NOMO-1 treated with DMSO at 0.1 percent for 48 hours (cell line): Measurements from ENCODE around the gene NAPEPLD.
"Not testable (repeated sequence)": the region's sequence is repeated elsewhere in the genome, so short reads cannot be mapped to it uniquely, and the experiment has no call there.

Experiments
- DNase-seq: peaks from one replicate; lab custom pipeline; 2025; ENCODE audit not compliant: unreplicated experiment; lab: John Stamatoyannopoulos, UW

Gene NAPEPLD

DNA sequence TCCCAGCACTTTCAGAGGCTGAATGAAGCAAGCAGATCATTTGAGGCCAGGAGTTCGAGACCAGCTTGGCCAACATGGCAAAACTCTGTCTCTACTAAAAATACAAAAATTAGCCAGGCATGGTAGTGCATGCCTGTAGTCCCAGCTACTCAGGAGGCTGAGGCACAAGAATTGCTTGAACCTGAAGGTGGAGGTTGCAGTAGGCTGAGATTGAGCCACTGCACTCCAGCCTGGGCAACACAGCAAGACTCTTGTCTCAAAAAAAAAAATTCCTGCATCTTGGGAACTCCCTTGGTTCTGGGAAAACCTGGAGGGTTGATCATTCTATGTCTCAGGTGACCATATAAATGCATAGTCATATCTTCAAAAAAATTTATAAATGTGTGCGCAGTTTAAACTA lies 4.1 kb downstream of the NAPEPLD start:
- DNase-seq: not testable (repeated sequence)

DNA sequence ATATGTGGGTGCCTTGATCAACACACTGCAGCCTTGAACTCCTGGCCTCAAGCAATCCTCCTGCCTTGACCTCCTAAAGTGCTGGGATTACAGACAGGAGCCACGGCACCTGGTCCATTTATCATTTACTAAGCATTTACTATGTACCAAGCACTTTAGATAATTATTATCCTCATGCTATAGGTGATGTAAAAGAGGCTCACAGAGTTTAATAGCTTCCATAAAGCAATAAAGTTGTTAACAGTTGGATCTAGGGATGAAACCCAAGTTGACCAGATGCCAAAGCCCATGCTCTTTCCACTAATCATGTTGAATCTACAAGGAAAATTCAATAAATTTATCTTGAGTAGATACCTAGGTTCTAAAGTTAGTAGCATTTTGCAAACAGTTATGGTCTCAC lies 5.0 kb downstream of the NAPEPLD start:
- no peak for DNase-seq

DNA sequence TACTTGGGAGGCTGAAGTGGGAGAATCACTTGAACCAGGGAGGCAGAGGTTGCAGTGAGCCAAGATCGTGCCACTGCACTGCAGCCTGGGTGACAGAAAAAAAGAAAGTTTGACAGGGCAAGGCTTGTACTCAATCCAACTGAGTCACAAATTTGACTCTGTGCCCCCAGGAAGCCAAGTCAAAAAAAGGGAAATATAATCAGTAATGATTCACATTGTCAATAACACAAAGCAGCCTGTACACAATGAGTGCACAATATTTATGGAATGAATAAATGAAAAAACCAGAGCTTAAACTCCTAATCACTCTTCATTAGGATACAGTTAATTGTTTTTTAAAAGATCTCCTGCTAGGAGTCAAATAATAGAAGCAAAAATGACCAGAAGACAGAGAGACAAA lies 6.4 kb downstream of the NAPEPLD start:
- no peak for DNase-seq

DNA sequence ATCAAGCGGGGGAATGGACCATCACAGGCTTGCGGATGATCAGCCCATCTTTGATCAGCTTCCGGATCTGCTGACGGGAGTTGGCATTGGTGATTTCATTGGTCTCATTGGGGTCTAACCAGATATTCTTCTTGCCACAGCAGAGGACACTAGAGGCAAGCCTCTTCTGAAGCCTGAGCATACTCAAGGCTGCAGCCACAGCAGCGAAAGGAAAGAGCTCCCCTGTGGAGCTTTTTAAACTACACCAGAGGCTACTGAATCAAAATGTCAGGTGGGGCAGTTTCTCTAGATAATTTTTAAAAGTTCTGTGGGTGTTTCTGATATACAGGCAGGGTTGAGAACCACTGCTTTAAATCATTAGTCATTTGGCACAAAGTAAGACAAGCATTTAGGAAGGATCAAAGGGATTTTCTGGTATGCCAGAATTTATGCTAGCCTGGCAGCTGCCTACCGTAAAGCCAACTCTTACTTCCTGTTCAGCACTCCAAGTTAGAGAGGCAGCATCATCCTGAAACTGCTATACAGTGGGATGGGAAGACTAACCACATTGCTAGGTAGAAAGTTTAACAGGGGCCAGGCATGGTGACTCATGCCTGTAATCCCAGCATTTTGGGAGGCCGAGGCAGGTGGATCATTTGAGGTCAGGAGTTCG lies 7.0 kb downstream of the NAPEPLD start:
- DNase-seq: no peak

DNA sequence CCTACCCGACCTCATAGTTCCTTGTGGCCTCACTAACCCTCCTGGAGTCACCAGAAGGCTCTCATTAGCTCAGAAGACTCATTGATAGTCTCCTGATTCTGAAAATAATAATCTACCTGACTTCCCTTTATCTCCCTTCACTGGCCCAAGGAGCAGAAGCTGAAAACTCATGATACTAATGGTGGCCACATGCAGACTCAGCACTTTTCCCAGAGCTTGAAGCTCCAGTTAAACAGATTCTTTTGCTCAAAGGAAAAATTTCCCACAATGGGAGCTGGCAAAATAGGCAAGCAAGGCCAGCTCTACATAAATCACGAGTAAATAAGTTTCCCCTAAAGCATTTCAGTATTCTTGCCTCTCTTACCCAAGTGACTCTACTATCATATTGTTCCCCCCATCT lies 8.2 kb downstream of the NAPEPLD start:
- DNase-seq: no peak

DNA sequence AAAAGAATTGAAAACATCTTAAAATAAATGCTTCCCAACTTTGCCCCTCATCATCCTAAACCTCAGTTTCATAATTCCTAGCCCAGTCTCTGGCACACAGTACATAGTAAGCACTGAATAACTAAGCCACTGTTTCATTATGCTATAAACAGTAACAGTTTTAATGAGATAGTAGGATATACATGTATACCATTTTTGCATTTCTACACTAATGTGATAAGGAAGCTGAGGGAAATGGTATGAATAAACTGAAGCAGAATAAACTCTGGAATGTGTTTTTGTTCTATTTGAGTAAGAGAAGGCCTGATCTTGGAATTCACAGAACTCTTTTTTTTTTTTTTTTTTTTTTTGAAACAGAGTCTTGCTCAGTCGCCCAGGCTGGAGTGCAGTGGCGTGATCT lies 8.8 kb downstream of the NAPEPLD start:
- DNase-seq: no peak

DNA sequence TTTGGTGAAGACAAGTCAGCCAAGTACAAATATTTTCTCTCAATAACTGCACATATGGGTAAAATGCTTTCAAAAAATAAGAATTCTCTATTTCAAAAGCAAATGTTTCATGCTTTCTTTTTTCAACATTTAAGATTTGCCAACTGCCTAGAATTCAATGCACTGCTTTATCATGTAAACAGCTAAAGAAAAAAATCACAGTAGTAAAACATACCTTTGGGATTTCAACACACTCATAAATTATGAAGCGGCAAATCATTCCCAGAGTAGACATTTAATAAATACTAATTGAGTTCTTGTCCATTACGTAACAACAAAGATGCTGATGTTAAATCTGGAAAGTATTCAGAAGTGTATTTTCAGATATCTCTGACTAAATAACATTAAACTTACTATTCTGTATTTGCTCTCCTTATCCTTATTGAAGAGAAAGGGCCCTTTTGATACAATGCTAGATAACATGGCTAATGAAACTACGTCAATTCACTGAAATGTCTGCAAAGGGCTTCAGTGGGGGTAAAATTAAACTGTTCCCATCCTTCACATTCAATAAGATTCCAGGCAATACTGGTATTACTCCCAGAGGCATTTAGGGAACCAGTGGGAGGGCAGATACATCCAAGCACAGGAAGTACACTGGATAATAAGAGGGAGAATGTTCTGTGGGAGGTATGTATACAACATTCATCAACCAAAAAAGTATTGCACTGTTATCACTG lies 13.9 kb downstream of the NAPEPLD start:
- DNase-seq: no peak

DNA sequence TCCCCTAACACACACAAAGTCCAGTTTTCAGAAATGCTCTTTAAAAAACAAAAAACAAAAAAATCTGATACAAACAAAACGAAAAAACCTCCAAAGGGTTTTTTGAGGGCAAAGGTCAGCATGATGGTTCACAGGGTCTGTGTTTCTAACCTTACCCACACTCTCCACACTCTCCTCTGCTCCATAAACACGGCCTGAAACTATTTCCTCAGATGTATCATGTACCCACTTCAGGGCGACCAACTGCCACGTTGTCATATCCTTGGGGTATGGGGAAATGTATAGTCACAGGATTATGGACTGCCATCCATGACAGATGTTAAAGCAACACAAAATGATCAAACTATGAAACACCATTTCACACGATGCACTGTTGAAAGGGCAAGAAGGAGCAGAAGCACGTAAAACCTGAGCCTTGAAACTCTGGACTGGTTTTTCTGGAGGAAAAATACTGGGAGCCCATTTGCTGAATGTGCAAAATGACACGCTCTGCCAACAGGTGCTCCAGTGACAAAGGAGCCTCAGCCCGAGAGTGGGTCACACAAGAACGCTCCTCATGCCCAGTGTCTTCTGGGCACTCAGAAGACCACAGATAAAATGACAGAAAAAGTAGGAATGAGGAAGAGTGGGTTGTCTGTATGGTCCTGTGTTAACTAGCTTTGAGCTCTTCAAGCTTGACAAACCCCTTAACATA lies 15.8 kb downstream of the NAPEPLD start:
- no peak for DNase-seq

DNA sequence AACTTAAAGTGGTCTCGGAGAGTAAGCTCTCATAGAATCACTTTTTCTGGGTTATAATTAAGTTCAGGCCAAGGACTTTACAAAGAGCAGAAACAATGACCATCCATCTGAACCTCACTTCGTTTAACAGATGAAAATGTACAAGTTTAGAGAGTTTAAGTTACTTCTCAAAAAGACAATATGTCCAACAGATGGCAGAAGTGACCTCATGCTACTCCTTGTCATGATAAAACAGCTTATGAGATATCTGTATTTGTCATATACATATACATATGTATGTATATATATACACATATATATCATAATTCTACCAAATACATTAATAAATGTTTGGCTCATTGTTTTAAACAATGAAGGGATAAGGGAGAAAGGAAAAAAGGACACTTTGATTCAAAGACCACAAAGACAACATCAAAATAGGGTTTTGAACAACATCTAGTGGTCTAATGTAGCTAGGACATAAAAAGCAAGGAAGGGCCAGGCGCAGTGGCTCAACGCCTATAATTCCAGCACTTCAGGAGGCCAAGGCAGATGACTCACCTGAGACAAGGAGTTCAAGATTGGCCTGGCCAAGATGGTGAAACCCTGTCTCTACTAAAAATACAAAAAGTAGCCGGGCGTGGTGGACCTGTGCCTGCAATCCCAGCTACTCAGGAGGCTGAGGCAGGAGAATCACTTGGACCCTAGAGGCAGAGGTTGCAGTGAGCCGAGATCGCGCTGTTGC lies 17.8 kb downstream of the NAPEPLD start:
- no peak for DNase-seq

DNA sequence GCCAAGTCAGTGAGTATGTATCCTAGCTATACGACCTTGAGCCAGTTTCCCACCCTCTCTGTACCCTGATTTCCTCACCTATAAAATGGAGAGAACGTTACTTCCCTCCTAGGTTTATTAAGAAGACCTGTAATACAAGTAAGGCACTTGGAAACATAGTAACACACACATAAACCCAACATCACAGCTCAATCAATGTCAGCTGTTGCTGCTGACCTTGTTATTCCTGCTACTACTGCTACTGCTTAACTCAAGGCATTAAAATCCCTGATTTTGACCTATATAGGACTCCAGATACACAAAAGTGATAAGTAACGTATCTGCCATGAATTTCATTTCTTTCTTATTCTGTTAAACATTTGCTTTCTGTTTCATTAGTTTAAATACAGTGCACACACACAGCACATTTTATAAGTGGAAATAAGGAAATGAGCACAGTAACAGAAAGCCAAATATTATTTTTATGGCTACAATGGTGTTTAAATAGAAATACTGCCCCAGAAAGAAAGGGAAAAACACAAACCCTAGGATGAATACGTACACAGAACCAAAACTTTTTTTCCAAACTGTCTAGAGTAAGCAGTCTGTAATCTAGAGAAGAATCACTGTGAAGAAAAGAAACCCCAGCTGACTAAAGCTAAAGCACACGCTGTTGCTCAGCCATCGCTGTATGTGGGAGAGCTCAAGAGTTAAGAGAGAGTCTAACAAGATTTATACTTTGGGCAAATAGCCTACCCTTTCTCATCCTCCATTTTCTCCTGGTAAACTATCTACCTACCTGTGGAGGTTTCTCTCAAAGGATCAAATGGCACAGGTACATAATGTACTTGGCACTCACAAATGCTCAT lies 19.0 kb downstream of the NAPEPLD start:
- no peak for DNase-seq

DNA sequence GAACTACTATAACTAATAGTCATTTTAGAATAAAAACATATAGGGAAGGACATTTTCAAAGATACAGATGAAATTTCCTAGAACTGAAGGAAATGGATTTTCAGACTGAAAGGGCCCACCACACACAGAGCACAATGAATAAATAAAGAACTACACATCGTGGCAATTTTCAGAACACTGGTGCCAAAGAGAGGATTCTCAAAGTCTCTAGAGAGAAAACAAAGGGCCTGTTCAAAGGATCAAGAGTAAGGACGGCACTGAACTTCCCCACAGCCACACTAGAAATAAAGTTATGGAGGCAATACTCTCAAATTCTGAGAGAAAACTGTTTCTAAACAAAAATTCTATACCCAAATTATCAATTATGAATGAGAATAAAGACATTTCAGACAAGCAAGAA lies 21.9 kb downstream of the NAPEPLD start:
- no peak for DNase-seq

DNA sequence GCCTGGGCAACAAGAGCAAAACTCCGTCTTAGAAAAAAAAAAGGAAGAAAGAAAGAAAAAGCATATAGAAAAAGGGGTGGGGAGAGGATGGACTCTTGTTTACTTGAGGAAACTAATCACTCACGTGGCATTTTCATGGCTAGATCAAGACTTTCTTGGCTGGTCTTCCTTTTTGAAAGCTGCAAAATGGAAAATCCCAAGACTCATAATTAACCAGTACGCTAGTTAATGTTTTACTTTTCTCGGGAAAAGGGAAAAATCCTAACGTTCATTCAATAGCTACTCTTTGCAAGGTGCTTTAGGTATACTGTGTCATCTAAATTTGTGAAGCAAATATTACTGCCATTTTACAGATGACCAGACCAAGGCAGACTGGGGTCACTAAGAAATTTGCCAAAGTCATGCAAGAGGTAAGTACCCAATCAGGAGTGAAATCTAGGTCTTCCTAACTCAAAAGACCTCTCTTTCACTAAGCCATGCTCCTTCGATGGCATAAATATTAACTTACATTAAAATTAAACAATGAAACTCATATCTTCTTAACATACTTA lies 24.4 kb downstream of the NAPEPLD start:
- DNase-seq: no peak

DNA sequence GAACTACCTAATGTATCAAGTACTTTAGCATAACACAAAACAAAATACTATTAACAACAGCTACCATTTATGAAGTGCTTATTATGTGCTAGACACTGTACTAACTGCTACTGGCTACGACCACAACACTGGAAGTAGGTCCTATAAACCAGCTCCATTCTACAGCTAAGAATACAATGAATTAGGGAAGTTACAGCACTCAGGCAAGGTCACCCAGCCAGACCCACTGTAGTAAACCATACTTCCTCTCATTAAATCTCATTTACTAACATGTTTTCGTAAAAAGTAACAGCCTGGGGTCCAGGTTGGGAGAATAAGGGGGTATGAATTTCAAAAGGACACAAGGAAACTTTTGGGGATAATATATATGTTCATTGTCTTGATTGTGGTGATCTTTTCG lies 25.4 kb downstream of the NAPEPLD start:
- DNase-seq: no peak

DNA sequence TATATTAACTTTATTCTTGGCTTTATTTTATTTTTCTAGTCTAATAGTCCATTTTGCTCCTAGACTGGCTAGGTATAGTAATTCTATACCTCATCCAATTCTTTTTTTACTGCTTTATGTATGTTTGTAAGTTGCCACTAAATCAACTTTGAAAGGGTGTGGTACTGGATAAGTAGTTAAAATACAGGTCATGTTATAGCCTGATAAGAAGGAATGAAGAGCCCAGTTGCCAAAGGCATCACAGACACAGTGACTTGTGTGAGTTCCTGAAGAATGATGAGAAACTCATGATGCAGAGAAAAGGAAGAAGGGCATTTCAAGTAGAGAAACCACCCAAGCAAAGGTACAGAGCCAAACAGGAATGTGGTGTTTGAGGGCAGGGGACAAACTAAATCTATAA lies 27.3 kb downstream of the NAPEPLD start:
- DNase-seq: no peak

DNA sequence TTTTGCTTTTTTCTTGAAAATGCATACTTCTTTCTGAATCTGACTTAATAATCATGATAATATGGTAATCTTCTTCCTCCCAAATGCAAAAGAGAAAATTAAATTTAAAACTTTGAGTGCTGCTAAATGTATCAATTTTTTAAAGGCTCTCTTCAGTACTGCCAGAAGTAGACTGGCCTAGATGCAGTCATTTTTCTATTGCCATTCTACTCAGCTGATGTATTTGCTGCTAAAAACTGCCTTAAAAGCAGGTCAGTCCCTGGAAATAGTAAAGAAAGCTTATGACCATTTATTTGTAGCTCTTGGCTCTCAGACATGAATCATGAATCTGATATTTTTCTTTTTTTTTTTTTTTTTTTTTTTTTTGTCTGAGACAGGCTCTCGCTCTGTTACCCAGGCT lies 28.5 kb downstream of the NAPEPLD start:
- DNase-seq: no peak

DNA sequence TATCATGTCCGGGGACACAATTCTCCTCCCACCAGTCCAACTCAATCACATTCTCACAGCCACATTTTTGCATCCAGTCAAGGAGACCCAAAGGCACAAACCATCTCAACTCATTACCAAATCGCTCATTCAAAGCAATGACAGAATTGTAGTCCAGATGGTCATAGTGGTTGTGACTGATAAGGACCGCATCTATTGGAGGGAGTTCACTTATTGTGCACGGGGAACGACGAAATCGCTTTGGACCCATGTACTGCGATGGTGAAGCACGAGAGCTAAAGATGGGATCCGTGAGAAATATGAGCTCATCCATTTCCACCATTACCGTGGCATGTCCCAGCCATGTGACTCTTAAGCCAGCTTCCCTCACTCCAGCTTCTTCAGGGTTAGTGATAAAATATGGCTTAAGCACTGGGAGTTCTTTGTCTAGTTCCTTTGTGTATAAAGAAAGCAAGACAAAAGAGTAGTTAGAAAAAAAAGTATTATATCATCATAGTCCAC lies 29.1 kb downstream of the NAPEPLD start:
- DNase-seq: no peak

DNA sequence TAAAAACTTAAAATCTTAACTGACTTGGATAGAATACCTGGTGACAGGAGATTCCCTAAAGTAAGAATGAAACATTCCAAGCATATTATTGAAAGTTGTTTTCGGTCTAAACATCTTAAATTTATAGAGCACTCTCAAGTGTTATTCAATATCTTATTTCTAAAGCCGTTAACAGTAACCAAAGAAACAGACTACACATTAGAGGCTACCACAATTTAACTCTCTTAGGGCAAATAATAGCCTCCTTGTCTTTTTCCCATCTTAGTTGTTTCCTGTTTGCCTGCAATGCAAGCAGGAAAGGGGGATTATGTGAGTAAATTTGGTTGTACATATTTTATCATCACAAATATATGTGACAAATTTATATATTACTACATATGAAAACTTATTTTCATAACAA lies 31.4 kb downstream of the NAPEPLD start:
- DNase-seq: no peak

DNA sequence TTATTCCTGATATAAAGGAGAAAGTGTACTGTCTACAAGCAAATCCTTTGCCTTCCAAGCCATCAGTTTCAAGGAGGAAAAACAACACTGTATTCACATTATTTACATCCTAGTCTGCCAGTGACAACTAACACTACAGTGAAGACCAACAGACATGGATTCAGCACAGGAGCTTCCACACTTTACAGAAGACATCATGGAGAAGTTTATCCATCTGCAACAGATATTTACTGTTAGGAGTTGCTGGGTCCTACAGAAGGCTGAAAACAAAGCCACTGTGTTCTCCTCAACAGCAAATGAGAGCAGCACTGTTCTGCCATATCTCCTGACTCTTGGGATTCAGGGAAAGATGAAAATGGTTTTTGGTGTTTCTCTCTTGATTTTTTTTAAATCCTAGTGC lies 31.9 kb downstream of the NAPEPLD start:
- no peak for DNase-seq

DNA sequence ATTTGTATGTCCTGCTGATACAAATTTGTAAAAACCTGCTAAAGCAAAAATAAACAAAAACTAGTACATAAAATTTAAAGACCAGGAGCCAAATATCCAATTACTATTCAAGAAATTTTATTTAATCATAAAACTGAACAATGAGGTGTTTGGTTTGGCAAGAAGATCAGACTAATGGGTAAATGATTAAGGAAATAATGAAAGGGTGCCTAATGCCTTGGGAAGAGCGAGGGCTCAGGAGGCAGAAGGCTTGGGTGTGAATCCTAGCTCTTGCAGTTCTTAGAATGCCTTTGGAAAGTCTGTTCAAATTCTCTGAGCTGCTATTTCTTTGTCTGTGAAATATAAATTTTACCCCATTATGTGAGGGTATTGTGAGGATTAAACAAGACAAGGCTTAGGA lies 32.4 kb downstream of the NAPEPLD start:
- no peak for DNase-seq

DNA sequence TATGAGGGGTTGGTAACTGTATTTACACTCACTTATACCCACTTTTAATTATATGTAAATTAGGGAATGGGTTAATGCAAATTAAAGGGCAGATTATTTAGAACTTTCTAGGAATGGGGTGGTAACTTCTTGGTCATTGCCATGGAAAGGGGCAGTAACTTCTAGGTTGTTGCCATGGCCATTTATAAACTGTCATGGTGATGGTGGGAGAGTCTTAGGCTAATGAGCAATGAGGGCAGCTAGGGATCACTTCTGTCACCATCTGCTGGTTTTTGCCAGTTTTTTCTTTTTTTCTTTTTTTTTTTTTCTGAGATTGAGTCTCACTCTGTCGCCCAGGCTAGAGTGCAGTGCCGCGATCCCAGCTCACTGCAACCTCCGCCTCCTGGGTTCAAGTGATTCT lies 33.1 kb downstream of the NAPEPLD start:
- no peak for DNase-seq
